K562 (cell line): Measurements from ENCODE around the gene ASCC3. TPM values are rescaled to one million over a fixed set of nuclear protein-coding genes. Genes with fewer than 3 reads are reported as not detected.

Source experiments
- ATAC-seq: fragments of 200-7000 bp; cut with Tn5 transposase; 3 replicates; pipeline ENCODE4 v1.9.1; 2020; ENCODE audit warnings: moderate library complexity
- BruUV-seq: library from RNA; stranded (reverse); fragments of 400-500 nt; replicated peaks from 2 replicates; lab custom pipeline; 2021; lab: Mats Ljungman, UMichigan
- CTCF ChIA-PET: fragments of 300-600 bp; formaldehyde crosslinking; extraction: SDS; loops from one replicate; lab custom pipeline; 2021; ENCODE audit warnings: low intra/inter-chr PET ratio; lab: Yijun Ruan, JAX
- POLR2A ChIA-PET: fragments of 300-600, 350-650 bp; sonication (Branson Sonifier 250); formaldehyde crosslinking; extraction: SDS; loops from one replicate; lab custom pipeline; 2021; ENCODE audit warnings: antibody characterized with exemption, inconsistent platforms; lab: Yijun Ruan, JAX
- DNase-seq, 4 experiments: peaks; one replicate each; pipeline versions ENCODE4 v3.0.0 to v3.0.0-alpha.2; 2011 to 2018; ENCODE audit warnings: low spot score in 3 of 4, mixed read lengths in 3 of 4; ENCODE audit errors: extremely low read depth in 1 of 4
- FAIRE-seq: peaks from 2 replicates; lab custom pipeline; 2011; peaks lifted over from hg19 to GRCh38; lab: Jason Lieb, UNC
- H2AFZ ChIP-seq: 2 replicates; pipeline ENCODE4 v1.6.0; 2011; ENCODE audit warnings: low read depth, low read length, control low read depth, inconsistent platforms
- H3K27ac ChIP-seq: fragments of 200-600 bp; 3 replicates; pipeline ENCODE4 v1.8.0; 2011; ENCODE audit warnings: low read depth, mild to moderate bottlenecking, control low read depth, inconsistent platforms, low read length, moderate library complexity, mixed read lengths; ENCODE audit errors: extremely low read depth
- H3K27me3 ChIP-seq, 2 experiments: fragments of 300-600 bp in 1 of 2; 2 replicates in 1 of 2; 3 replicates in 1 of 2; pipeline versions ENCODE4 v1.6.0 to v1.8.0; 2011; ENCODE audit warnings: inconsistent platforms in 2 of 2, low read length in 2 of 2, mild to moderate bottlenecking in 1 of 2, mixed read lengths in 1 of 2, moderate library complexity in 1 of 2; ENCODE audit not compliant: control insufficient read depth in 2 of 2, insufficient read depth in 2 of 2
- H3K36me3 ChIP-seq: fragments of 300-600 bp; 3 replicates; pipeline ENCODE4 v1.8.0; 2011; ENCODE audit warnings: mild to moderate bottlenecking, low read length, inconsistent platforms; ENCODE audit not compliant: control insufficient read depth, insufficient read depth
- H3K4me1 ChIP-seq, 2 experiments: fragments of 200-600 bp in 1 of 2; replicated peaks in 1 of 2; 2 replicates in 1 of 2; 3 replicates in 1 of 2; pipeline versions ENCODE4 v1.5.1 to v1.8.0; 2011; ENCODE audit warnings: inconsistent platforms in 2 of 2, low read length in 2 of 2, mild to moderate bottlenecking in 1 of 2, mixed read lengths in 1 of 2, moderate library complexity in 1 of 2; ENCODE audit not compliant: control insufficient read depth in 2 of 2, insufficient read depth in 2 of 2
- H3K4me2 ChIP-seq: 2 replicates; pipeline ENCODE4 v1.6.1; 2011; ENCODE audit warnings: low read length, control low read depth, inconsistent platforms, mixed read lengths; ENCODE audit not compliant: insufficient read depth
- H3K4me3 ChIP-seq: fragments of 200-600 bp; sonication (generic), shearing (Covaris generic); 2 replicates; pipeline ENCODE4 v1.5.1; 2016; ENCODE audit warnings: control low read depth, inconsistent platforms
- H3K79me2 ChIP-seq: fragments of 200-600 bp; 3 replicates; pipeline ENCODE4 v1.8.0; 2011; ENCODE audit warnings: low read length, inconsistent platforms; ENCODE audit not compliant: control insufficient read depth, insufficient read depth
- H3K9ac ChIP-seq, 2 experiments: 2 replicates each; pipeline versions ENCODE4 v1.6.0 to v1.6.1; 2011; ENCODE audit warnings: low read depth in 2 of 2, low read length in 2 of 2, control low read depth in 1 of 2, inconsistent platforms in 1 of 2, mild to moderate bottlenecking in 1 of 2, mixed read lengths in 1 of 2; ENCODE audit not compliant: insufficient read depth in 1 of 2
- H3K9me1 ChIP-seq: one replicate; pipeline ENCODE4 v1.6.0; 2011; ENCODE audit warnings: inconsistent platforms, mild to moderate bottlenecking, low read length, moderate library complexity; ENCODE audit not compliant: control insufficient read depth, insufficient read depth
- H3K9me3 ChIP-seq: replicated peaks from 2 replicates; pipeline ENCODE4 v1.5.1; 2011; ENCODE audit warnings: low read depth, low read length, inconsistent platforms; ENCODE audit not compliant: control insufficient read depth, insufficient read depth
- H4K20me1 ChIP-seq: replicated peaks from 2 replicates; pipeline ENCODE4 v1.6.1; 2011; ENCODE audit warnings: low read length, inconsistent platforms, mixed read lengths; ENCODE audit not compliant: control insufficient read depth, insufficient read depth
- CCAR2 ChIP-seq: fragments of 200-400 bp; formaldehyde crosslinking; IDR thresholded peaks from 2 replicates; pipeline ENCODE4 v1.6.1; 2017; ENCODE audit warnings: mild to moderate bottlenecking, low read depth, low read length
- PCBP1 ChIP-seq: fragments of 200-400 bp; formaldehyde crosslinking; IDR thresholded peaks from 2 replicates; pipeline ENCODE4 v1.6.1; 2018; ENCODE audit warnings: mild to moderate bottlenecking, low read depth, low read length; ENCODE audit not compliant: poor library complexity, severe bottlenecking
- SMARCC2 ChIP-seq: fragments of 450-650 bp; IDR thresholded peaks from 2 replicates; pipeline ENCODE4 v1.6.1; 2017; ENCODE audit warnings: antibody characterized with exemption, moderate library complexity, mild to moderate bottlenecking, low read depth
- UBTF ChIP-seq, 2 experiments: IDR thresholded peaks; 2 replicates each; pipeline ENCODE4 v1.6.1; 2012; ENCODE audit warnings: improper control_type of control experiment in 2 of 2, low read depth in 2 of 2, low read length in 2 of 2, borderline replicate concordance in 1 of 2
- ZBED1 ChIP-seq: IDR thresholded peaks from 2 replicates; pipeline ENCODE4 v1.6.1; 2014
- ZNF232 ChIP-seq: sonication (generic); formaldehyde crosslinking; IDR thresholded peaks from 2 replicates; pipeline ENCODE4 v1.8.0; 2022; ENCODE audit warnings: mild to moderate bottlenecking, missing genetic modification reagents
- ZNF24 ChIP-seq: fragments of 450-650 bp; IDR thresholded peaks from 2 replicates; pipeline ENCODE4 v1.6.1; 2016
- ZNF511 ChIP-seq: sonication (generic); formaldehyde crosslinking; IDR thresholded peaks from 2 replicates; pipeline ENCODE4 v1.8.0; 2022; ENCODE audit warnings: mild to moderate bottlenecking, missing genetic modification reagents
- ZNF785 ChIP-seq: fragments of 250-450 bp; sonication (Bioruptor Pico); IDR thresholded peaks from 2 replicates; pipeline ENCODE4 v1.4.0; 2020; ENCODE audit warnings: mild to moderate bottlenecking
- WGBS: fragments of 100-300 bp; shearing (Covaris generic); methylation state at CpG from one replicate; pipeline ENCODE4 v1.1.6; 2016; ENCODE audit warnings: low coverage, mixed read lengths; ENCODE audit not compliant: insufficient coverage; ENCODE audit errors: missing lambda C conversion rate; 5-methylcytosine and 5-hydroxymethylcytosine counted together
- in situ Hi-C: fragments of 300-500 bp; cut with MboI; formaldehyde crosslinking; loops from 4 replicates; pipeline ENCODE4 v1.15.0; 2018; ENCODE audit warnings: inconsistent platforms, mixed read lengths
- intact Hi-C: fragments of 100-400 bp; cut with micrococcal nuclease; formaldehyde crosslinking; loops from 2 replicates; pipeline ENCODE4 v1.14.2; 2022
- polyA plus RNA-seq, 8 experiments: library from polyadenylated mRNA; depleted of rRNA in 4 of 8; stranded (reverse) in 5 of 8; unstranded in 3 of 8; fragments of >200 nt; fragmentation: Nextera tagmentation in 2 of 8; fragmentation: Illumina TruSeq in 1 of 8; extraction: Ambion mirVana in 2 of 8; extraction: Trizol in 1 of 8; gene quantifications; 2 replicates each; pipeline versions ENCODE4 v1.2.1 to v1.2.3, GENCODE V29; 2011 to 2014; ENCODE audit warnings: inconsistent platforms in 1 of 8, missing spikeins in 1 of 8
- total RNA-seq, 7 experiments: library from RNA; depleted of rRNA in 6 of 7; stranded (reverse); fragments of >200 nt in 6 of 7; fragmentation: Illumina TruSeq in 2 of 7; extraction: Trizol in 2 of 7; gene quantifications; 2 replicates each; pipeline versions ENCODE4 v1.2.1 to v1.2.3, GENCODE V29; 2011 to 2021; ENCODE audit warnings: low replicate concordance in 1 of 7

ASCC3 gene
- total and polyA plus RNA-seq, 9 of the 15 experiments (the other 6 are each of a cell fraction or from before 2014, with no cell fraction given), result 16.1 to 56.1 (median 33.9) TPM

GRCh38 chr6:100626721-100627120, 254.4 kb downstream of the ASCC3 start:
- FAIRE-seq, result no peak

More at GRCh38 chr6:100626721-100627120, 254.4 kb downstream of the ASCC3 start:
- Histone ChIP-seq H4K20me1 (no peaks in the 10 kb centered on the region), H3K27me3 (no peaks in the 10 kb centered on the region), H3K4me1 (no peaks in the 10 kb centered on the region), H3K9ac (no peak overlapping the region), H3K4me3 (no peak overlapping the region), H3K4me2 (no peak overlapping the region), H3K9me3 (no peaks in the 10 kb centered on the region), H3K27ac (no peak overlapping the region), H2AFZ (no peak overlapping the region), H3K79me2 (no peaks in the 10 kb centered on the region), H3K36me3 (peaks cover 20% of the 10 kb centered on the region), H3K9me1 (no peaks in the 10 kb centered on the region)
- CTCF ChIA-PET, result no interaction called here
- TF ChIP-seq CCAR2, result no peak
- no peak for TF ChIP-seq PCBP1
- no peak for TF ChIP-seq ZNF511 (CRISPR knock-in tag)
- TF ChIP-seq ZNF232, result no peak
- TF ChIP-seq UBTF (IDR thresholded peaks at IDR 0.05; ENCODE audit: borderline replicate concordance in 1 of 2, low read depth in 2 of 2, low read length in 2 of 2), result no peak
- TF ChIP-seq SMARCC2, result no peak
- no peak for TF ChIP-seq ZNF785 (CRISPR knock-in tag)
- no peak for TF ChIP-seq ZBED1
- TF ChIP-seq ZNF24, result no peak
- POLR2A ChIA-PET, result interaction anchor here (0.7 kb wide), 1 partner anchor 12 kb away, joined by 3 read pairs; no protein-coding TSS in a partner anchor
- no TSS peak for BruUV-seq
- 89% methylated on average over 1 of the region's 1 CpG for WGBS
- ATAC-seq, result no peak
- DNase-seq, result no peak
- in situ Hi-C loops (no loop called here), intact Hi-C loops (no loop called here)
